ENCODE data around the gene ADAM8. TPM values are rescaled to one million over a fixed set of nuclear protein-coding genes. Genes with fewer than 3 reads are reported as not detected.

ADAM8 gene
- total RNA-seq, 2 experiments from 2014 or later, result 10.0 to 16.3 TPM

- intact Hi-C loops (cut with micrococcal nuclease; ENCODE audit: unreplicated experiment), result no loop called here
- Histone ChIP-seq H3K9me2 (ENCODE audit: insufficient read depth, low read length) (no peaks in the 10 kb centered on the region), H3K79me2 (ENCODE audit: insufficient read depth, low read depth, low read length) (no peaks in the 10 kb centered on the region), H3K9me3 (ENCODE audit: low read length) (no peaks in the 10 kb centered on the region), H3K36me3 (ENCODE audit: insufficient read depth, low read length) (no peaks in the 10 kb centered on the region), H4K20me1 (ENCODE audit: insufficient read depth, low read length) (no peaks in the 10 kb centered on the region), H3K27ac (ENCODE audit: low read depth, low read length, poor library complexity, severe bottlenecking) (no peak overlapping the region), H3K4me2 (ENCODE audit: low read length) (no peak overlapping the region), H2AFZ (ENCODE audit: low read length) (no peak overlapping the region), H3K4me3 (ENCODE audit: low read depth, low read length, poor library complexity, severe bottlenecking) (no peak overlapping the region), H3K4me1 (ENCODE audit: insufficient read depth, low read length, poor library complexity, severe bottlenecking) (no peaks in the 10 kb centered on the region)
- TF ChIP-seq, protein P1, sequence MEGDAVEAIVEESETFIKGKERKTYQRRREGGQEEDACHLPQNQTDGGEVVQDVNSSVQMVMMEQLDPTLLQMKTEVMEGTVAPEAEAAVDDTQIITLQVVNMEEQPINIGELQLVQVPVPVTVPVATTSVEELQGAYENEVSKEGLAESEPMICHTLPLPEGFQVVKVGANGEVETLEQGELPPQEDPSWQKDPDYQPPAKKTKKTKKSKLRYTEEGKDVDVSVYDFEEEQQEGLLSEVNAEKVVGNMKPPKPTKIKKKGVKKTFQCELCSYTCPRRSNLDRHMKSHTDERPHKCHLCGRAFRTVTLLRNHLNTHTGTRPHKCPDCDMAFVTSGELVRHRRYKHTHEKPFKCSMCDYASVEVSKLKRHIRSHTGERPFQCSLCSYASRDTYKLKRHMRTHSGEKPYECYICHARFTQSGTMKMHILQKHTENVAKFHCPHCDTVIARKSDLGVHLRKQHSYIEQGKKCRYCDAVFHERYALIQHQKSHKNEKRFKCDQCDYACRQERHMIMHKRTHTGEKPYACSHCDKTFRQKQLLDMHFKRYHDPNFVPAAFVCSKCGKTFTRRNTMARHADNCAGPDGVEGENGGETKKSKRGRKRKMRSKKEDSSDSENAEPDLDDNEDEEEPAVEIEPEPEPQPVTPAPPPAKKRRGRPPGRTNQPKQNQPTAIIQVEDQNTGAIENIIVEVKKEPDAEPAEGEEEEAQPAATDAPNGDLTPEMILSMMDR (conservative IDR thresholded peaks at IDR 0.05; ENCODE audit: low read length), result no peak
- no peak for TF ChIP-seq EZH2phosphoT487 (IDR thresholded peaks at IDR 0.05; ENCODE audit: borderline replicate concordance, low read depth, low read length)
- ChIA-PET POLR2A (no interaction called here), CTCF (ENCODE audit: unreplicated experiment) (no interaction called here)
- BruUV-seq (replicated peaks), result no TSS peak
- DNase-seq (ENCODE audit: low spot score), result no peak
Observed at GRCh38 chr10:133212853-133213494, 63.7 kb downstream of the ADAM8 start.

Small RNAs within 50 kb of the gene (microRNA-seq; reads per million reads assigned to microRNA genes)
- not detected for gene MIR202 (ENCODE audit: borderline replicate concordance)

Other genes with a start within 250 kb of the ADAM8 start
- gene ADGRA1, start 188.9 kb downstream of the ADAM8 start, total RNA-seq (2014; rRNA removed; shearing (Covaris generic)), result not detected in 2 replicates
- gene ADGRA1, start 188.9 kb downstream of the ADAM8 start, total RNA-seq (2022), result not detected in 2 replicates
- not detected in 2 replicates for gene KNDC1, start 116.6 kb downstream of the ADAM8 start, total RNA-seq (2014; rRNA removed; shearing (Covaris generic))
- not detected in 2 replicates for gene KNDC1, start 116.6 kb downstream of the ADAM8 start, total RNA-seq (2022)
- gene UTF1, start 46.7 kb downstream of the ADAM8 start, total RNA-seq (2014; rRNA removed; shearing (Covaris generic)), result not detected in 2 replicates
- not detected in 2 replicates for gene UTF1, start 46.7 kb downstream of the ADAM8 start, total RNA-seq (2022)
- gene VENTX, start 39.0 kb downstream of the ADAM8 start, total RNA-seq (2014; rRNA removed; shearing (Covaris generic)), result not detected in 2 replicates
- gene VENTX, start 39.0 kb downstream of the ADAM8 start, total RNA-seq (2022), result not detected in 2 replicates
- 37.8 and 40.5 TPM in 2 replicates for gene TUBGCP2, start 32.0 kb upstream of the ADAM8 start, total RNA-seq (2014; rRNA removed; shearing (Covaris generic))
- 53.0 and 56.1 TPM in 2 replicates for gene TUBGCP2, start 32.0 kb upstream of the ADAM8 start, total RNA-seq (2022)
- gene ZNF511, start 32.0 kb upstream of the ADAM8 start, total RNA-seq (2014; rRNA removed; shearing (Covaris generic)), result 64.7 and 95.0 TPM in 2 replicates
- 60.6 and 68.8 TPM in 2 replicates for gene ZNF511, start 32.0 kb upstream of the ADAM8 start, total RNA-seq (2022)
- not detected in 2 replicates for gene CALY, start 60.0 kb upstream of the ADAM8 start, total RNA-seq (2014; rRNA removed; shearing (Covaris generic))
- gene CALY, start 60.0 kb upstream of the ADAM8 start, total RNA-seq (2022), result not detected in 2 replicates
- not detected in 2 replicates for gene PRAP1, start 70.5 kb upstream of the ADAM8 start, total RNA-seq (2014; rRNA removed; shearing (Covaris generic))
- not detected in 2 replicates for gene PRAP1, start 70.5 kb upstream of the ADAM8 start, total RNA-seq (2022)
- 46.0 and 47.5 TPM in 2 replicates for gene FUOM, start 81.2 kb upstream of the ADAM8 start, total RNA-seq (2014; rRNA removed; shearing (Covaris generic))
- 23.6 and 30.4 TPM in 2 replicates for gene FUOM, start 81.2 kb upstream of the ADAM8 start, total RNA-seq (2022)
- gene ECHS1, start 96.5 kb upstream of the ADAM8 start, total RNA-seq (2014; rRNA removed; shearing (Covaris generic)), result 39.5 and 48.3 TPM in 2 replicates
- gene ECHS1, start 96.5 kb upstream of the ADAM8 start, total RNA-seq (2022), result 42.2 and 46.2 TPM in 2 replicates
- 5.9 and 10.7 TPM in 2 replicates for gene PAOX, start 102.4 kb upstream of the ADAM8 start, total RNA-seq (2014; rRNA removed; shearing (Covaris generic))
- gene PAOX, start 102.4 kb upstream of the ADAM8 start, total RNA-seq (2022), result 16.0 and 28.1 TPM in 2 replicates
- gene MTG1, start 117.3 kb upstream of the ADAM8 start, total RNA-seq (2014; rRNA removed; shearing (Covaris generic)), result 60.3 and 85.6 TPM in 2 replicates
- 101 and 107 TPM in 2 replicates for gene MTG1, start 117.3 kb upstream of the ADAM8 start, total RNA-seq (2022)
- not detected in 2 replicates for gene SPRN, start 147.8 kb upstream of the ADAM8 start, total RNA-seq (2014; rRNA removed; shearing (Covaris generic))
- not detected in 2 replicates for gene SPRN, start 147.8 kb upstream of the ADAM8 start, total RNA-seq (2022)
- 7.3 and 10.0 TPM in 2 replicates for gene SCART1, start 177.1 kb upstream of the ADAM8 start, total RNA-seq (2014; rRNA removed; shearing (Covaris generic))
- gene SCART1, start 177.1 kb upstream of the ADAM8 start, total RNA-seq (2022), result 10.9 and 15.2 TPM in 2 replicates

Measured in OCI-LY7 (cell line).